ENCODE measurements around the gene IFI27L2.

DNA sequence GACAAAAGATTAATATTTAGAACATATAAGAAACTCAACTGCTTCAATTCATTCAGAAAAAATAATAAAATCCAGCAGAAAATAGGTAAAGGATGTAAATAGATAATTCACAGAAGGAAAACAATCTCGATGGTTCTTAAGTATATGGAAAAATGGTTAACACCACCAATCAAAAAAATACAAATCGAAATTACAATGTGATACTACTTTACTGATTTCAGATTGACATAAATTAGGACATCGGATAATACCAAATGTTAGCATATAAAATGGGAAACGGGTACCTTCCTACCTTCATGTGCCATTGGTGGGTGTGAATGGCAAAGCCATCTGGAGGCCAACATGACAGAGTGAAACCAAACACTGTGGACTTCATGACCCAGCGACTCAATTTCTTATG, 43.1 kb upstream of the IFI27L2 start:
- TF ChIP-seq, protein P1, sequence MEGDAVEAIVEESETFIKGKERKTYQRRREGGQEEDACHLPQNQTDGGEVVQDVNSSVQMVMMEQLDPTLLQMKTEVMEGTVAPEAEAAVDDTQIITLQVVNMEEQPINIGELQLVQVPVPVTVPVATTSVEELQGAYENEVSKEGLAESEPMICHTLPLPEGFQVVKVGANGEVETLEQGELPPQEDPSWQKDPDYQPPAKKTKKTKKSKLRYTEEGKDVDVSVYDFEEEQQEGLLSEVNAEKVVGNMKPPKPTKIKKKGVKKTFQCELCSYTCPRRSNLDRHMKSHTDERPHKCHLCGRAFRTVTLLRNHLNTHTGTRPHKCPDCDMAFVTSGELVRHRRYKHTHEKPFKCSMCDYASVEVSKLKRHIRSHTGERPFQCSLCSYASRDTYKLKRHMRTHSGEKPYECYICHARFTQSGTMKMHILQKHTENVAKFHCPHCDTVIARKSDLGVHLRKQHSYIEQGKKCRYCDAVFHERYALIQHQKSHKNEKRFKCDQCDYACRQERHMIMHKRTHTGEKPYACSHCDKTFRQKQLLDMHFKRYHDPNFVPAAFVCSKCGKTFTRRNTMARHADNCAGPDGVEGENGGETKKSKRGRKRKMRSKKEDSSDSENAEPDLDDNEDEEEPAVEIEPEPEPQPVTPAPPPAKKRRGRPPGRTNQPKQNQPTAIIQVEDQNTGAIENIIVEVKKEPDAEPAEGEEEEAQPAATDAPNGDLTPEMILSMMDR (IDR thresholded peaks at IDR 0.05; ENCODE audit: low read depth, low read length, missing input control) = no peak
- TF ChIP-seq, protein P2, sequence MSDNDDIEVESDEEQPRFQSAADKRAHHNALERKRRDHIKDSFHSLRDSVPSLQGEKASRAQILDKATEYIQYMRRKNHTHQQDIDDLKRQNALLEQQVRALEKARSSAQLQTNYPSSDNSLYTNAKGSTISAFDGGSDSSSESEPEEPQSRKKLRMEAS (IDR thresholded peaks at IDR 0.05) = no peak
- TF ChIP-seq RXRA (IDR thresholded peaks at IDR 0.05) (no peak), TAF1 (conservative IDR thresholded peaks at IDR 0.05) (no peak), SP1 (IDR thresholded peaks at IDR 0.05) (no peak)
